K562 (cell line): Measurements from ENCODE around the gene SLC17A2. TPM values are rescaled to one million over a fixed set of nuclear protein-coding genes. Genes with fewer than 3 reads are reported as not detected.

ENCODE experiments used
- ADNP ChIP-seq: fragments of 200-800 bp; sonication (Bioruptor generic); IDR thresholded peaks from 2 replicates; pipeline ENCODE4 v1.6.1; 2016; ENCODE audit warnings: missing genetic modification characterization, missing compliant biosample characterization
- ARNT ChIP-seq, 2 experiments: fragments of 450-650 bp; IDR thresholded peaks; 2 replicates each; pipeline ENCODE4 v1.6.1; 2016; ENCODE audit warnings: mild to moderate bottlenecking in 1 of 2
- C11orf30 ChIP-seq: fragments of 450-650 bp; IDR thresholded peaks from 2 replicates; pipeline ENCODE4 v1.6.1; 2016; ENCODE audit warnings: low read depth, mild to moderate bottlenecking
- ETV1 ChIP-seq: fragments of 450-650 bp; conservative IDR thresholded peaks from 2 replicates; pipeline ENCODE4 v1.6.1; 2016; ENCODE audit warnings: missing genetic modification characterization, control low read depth, low read depth, missing compliant biosample characterization
- FOXJ2 ChIP-seq: fragments of 200-800 bp; sonication (Bioruptor generic); IDR thresholded peaks from 2 replicates; pipeline ENCODE4 v1.6.1; 2016; ENCODE audit warnings: missing genetic modification characterization, missing compliant biosample characterization
- HDAC3 ChIP-seq: fragments of 450-650 bp; IDR thresholded peaks from 2 replicates; pipeline ENCODE4 v1.6.1; 2018; ENCODE audit warnings: borderline replicate concordance, mild to moderate bottlenecking, moderate library complexity; ENCODE audit not compliant: partially characterized antibody
- JUN ChIP-seq, 2 experiments: sonication (generic) in 1 of 2; formaldehyde crosslinking in 1 of 2; IDR thresholded peaks; 2 replicates each; pipeline versions ENCODE4 v1.6.1 to v1.8.0; 2012 to 2022; ENCODE audit warnings: borderline replicate concordance in 2 of 2, mild to moderate bottlenecking in 2 of 2, improper control_type of control experiment in 1 of 2, low read depth in 1 of 2, low read length in 1 of 2, missing genetic modification reagents in 1 of 2
- JUND ChIP-seq, 2 experiments: IDR thresholded peaks; 2 replicates in 1 of 2; 3 replicates in 1 of 2; pipeline ENCODE4 v1.6.1; 2011; ENCODE audit warnings: borderline replicate concordance in 2 of 2, low read depth in 2 of 2, low read length in 2 of 2, improper control_type of control experiment in 1 of 2, missing biosample characterization in 1 of 2, missing genetic modification characterization in 1 of 2, missing genetic modification reagents in 1 of 2
- MAFG ChIP-seq: fragments of 450-650 bp; conservative IDR thresholded peaks from 2 replicates; pipeline ENCODE4 v1.6.1; 2016; ENCODE audit warnings: missing genetic modification characterization, missing compliant biosample characterization
- MTA3 ChIP-seq: fragments of 450-650 bp; formaldehyde crosslinking; IDR thresholded peaks from 2 replicates; pipeline ENCODE4 v1.6.1; 2017; ENCODE audit warnings: mild to moderate bottlenecking, borderline replicate concordance
- NR2C2 ChIP-seq, 2 experiments: fragments of 200-800 bp in 1 of 2; sonication (Bioruptor generic) in 1 of 2; sonication (generic) in 1 of 2; formaldehyde crosslinking in 1 of 2; IDR thresholded peaks; 2 replicates each; pipeline versions ENCODE4 v1.6.1 to v1.8.0; 2016 to 2022; ENCODE audit warnings: mild to moderate bottlenecking in 1 of 2, missing compliant biosample characterization in 1 of 2, missing genetic modification characterization in 1 of 2, missing genetic modification reagents in 1 of 2
- RB1 ChIP-seq: fragments of 450-650 bp; IDR thresholded peaks from 2 replicates; pipeline ENCODE4 v1.6.1; 2017; ENCODE audit warnings: low read depth, mild to moderate bottlenecking
- SAFB2 ChIP-seq: fragments of 200-400 bp; formaldehyde crosslinking; IDR thresholded peaks from 2 replicates; pipeline ENCODE4 v1.6.1; 2018; ENCODE audit warnings: borderline replicate concordance, low read length, low read depth, moderate library complexity; ENCODE audit not compliant: severe bottlenecking
- SMAD4 ChIP-seq: fragments of 250-450 bp; sonication (Bioruptor Pico); conservative IDR thresholded peaks from 2 replicates; pipeline ENCODE4 v1.8.0; 2021; ENCODE audit warnings: inconsistent platforms, mild to moderate bottlenecking, moderate library complexity
- SMARCE1 ChIP-seq: fragments of 450-650 bp; IDR thresholded peaks from 2 replicates; pipeline ENCODE4 v1.7.1; 2016; ENCODE audit warnings: mild to moderate bottlenecking
- TARDBP ChIP-seq: fragments of 450-650 bp; IDR thresholded peaks from 2 replicates; pipeline ENCODE4 v1.6.1; 2016
- TCF7 ChIP-seq: sonication (generic); IDR thresholded peaks from 2 replicates; pipeline ENCODE4 v1.6.1; 2016; ENCODE audit warnings: antibody characterized with exemption, borderline replicate concordance
- TEAD2 ChIP-seq: fragments of 450-650 bp; IDR thresholded peaks from 2 replicates; pipeline ENCODE4 v1.6.1; 2016; ENCODE audit warnings: missing genetic modification characterization, control low read depth, missing compliant biosample characterization
- polyA plus RNA-seq, 8 experiments: library from polyadenylated mRNA; depleted of rRNA in 4 of 8; stranded (reverse) in 5 of 8; unstranded in 3 of 8; fragments of >200 nt; fragmentation: Nextera tagmentation in 2 of 8; fragmentation: Illumina TruSeq in 1 of 8; extraction: Ambion mirVana in 2 of 8; extraction: Trizol in 1 of 8; gene quantifications; 2 replicates each; pipeline versions ENCODE4 v1.2.1 to v1.2.3, GENCODE V29; 2011 to 2014; ENCODE audit warnings: inconsistent platforms in 1 of 8, missing spikeins in 1 of 8
- total RNA-seq, 7 experiments: library from RNA; depleted of rRNA in 6 of 7; stranded (reverse); fragments of >200 nt in 6 of 7; fragmentation: Illumina TruSeq in 2 of 7; extraction: Trizol in 2 of 7; gene quantifications; 2 replicates each; pipeline versions ENCODE4 v1.2.1 to v1.2.3, GENCODE V29; 2011 to 2021; ENCODE audit warnings: low replicate concordance in 1 of 7
- TF ChIP-seq, protein P1 (sequence below): fragments of 200-800 bp; sonication (Bioruptor generic); IDR thresholded peaks from 2 replicates; pipeline ENCODE4 v1.6.1; 2017; ENCODE audit warnings: missing genetic modification characterization, missing compliant biosample characterization
- TF ChIP-seq, protein P2 (sequence below): fragments of 450-650 bp; conservative IDR thresholded peaks from 2 replicates; pipeline ENCODE4 v1.6.1; 2016; ENCODE audit warnings: missing genetic modification characterization, low read depth, mild to moderate bottlenecking, control low read depth, missing compliant biosample characterization
- TF ChIP-seq, protein P3 (sequence below): fragments of 450-650 bp; formaldehyde crosslinking; IDR thresholded peaks from 2 replicates; pipeline ENCODE4 v1.4.0; 2022; ENCODE audit warnings: mild to moderate bottlenecking, moderate library complexity
- TF ChIP-seq, protein P4 (sequence below): fragments of 450-650 bp; IDR thresholded peaks from one replicate; pipeline ENCODE4 v1.6.1; 2018; ENCODE audit warnings: mild to moderate bottlenecking, moderate library complexity; ENCODE audit not compliant: partially characterized antibody

Gene SLC17A2
- total and polyA plus RNA-seq, 9 of the 15 experiments (the other 6 are each of a cell fraction or from before 2014, with no cell fraction given) = not detected

DNA sequence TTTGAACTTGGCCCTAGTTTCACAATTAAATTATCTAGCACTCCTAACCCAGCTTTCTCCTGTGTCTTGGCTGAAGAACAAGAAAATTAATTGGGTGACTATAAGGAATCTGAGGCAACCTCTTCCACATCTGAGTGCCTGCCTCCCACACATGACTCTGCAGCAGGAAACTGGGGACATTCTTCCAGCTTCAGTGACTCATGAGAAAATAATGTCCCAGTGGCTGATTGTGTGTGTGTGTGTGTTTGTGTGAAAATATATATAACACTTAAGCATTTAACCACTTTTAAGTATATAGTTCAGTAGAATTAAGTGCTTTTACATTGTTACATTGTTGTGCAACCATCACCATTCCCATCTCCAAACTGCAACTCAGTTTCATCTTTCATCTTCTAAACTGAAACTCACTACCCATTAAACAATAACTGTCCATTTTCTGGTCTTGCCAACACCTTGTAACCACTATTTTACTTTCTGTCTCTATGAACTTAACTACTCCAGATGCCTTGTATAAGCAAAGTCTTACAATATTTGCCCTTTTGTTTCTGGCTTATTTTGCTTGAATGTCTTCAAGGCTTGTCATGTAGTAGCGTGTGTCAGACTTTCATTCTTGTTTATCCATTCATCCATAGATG, 40.8 kb upstream of the SLC17A2 start (continued):
- TF ChIP-seq, protein P1, sequence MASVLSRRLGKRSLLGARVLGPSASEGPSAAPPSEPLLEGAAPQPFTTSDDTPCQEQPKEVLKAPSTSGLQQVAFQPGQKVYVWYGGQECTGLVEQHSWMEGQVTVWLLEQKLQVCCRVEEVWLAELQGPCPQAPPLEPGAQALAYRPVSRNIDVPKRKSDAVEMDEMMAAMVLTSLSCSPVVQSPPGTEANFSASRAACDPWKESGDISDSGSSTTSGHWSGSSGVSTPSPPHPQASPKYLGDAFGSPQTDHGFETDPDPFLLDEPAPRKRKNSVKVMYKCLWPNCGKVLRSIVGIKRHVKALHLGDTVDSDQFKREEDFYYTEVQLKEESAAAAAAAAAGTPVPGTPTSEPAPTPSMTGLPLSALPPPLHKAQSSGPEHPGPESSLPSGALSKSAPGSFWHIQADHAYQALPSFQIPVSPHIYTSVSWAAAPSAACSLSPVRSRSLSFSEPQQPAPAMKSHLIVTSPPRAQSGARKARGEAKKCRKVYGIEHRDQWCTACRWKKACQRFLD (CRISPR knock-in tag) = 0 out of 2 replicates have a peak, but pooled peaks have one; percentile 37
- TF ChIP-seq SMARCE1 (peak; percentile 98), TARDBP (peak; percentile 36; the same call in 1 of the 2 replicates), SMAD4 (CRISPR knock-in tag) (peak; percentile 8; the same call in 1 of the 2 replicates), TEAD2 (tag) (peak; percentile 74), NR2C2 (CRISPR knock-in tag; IDR thresholded peaks at IDR 0.05) (no peak), NR2C2 (tag; IDR thresholded peaks at IDR 0.05) (peak; percentile 27; the same call in 1 of the 2 replicates), SAFB2 (no peak), C11orf30 (peak; percentile 95), MTA3 (peak; percentile 69; the same call in 1 of the 2 replicates), ARNT (IDR thresholded peaks at IDR 0.05) (0 out of 4 replicates have a peak, but pooled peaks of 1 of the 2 experiments have one; percentile 39), TCF7 (no peak), ADNP (tag) (no peak), FOXJ2 (tag) (peak; percentile 75; the same call in 1 of the 2 replicates), JUND (IDR thresholded peaks at IDR 0.05; ENCODE audit: borderline replicate concordance, low read depth, low read length) (peak; percentile 97), JUND (tag; IDR thresholded peaks at IDR 0.05; ENCODE audit: borderline replicate concordance, low read depth, low read length) (peak; percentile 97; the same call in 2 of the 3 replicates), RB1 (no peak), ETV1 (tag) (peak; percentile 81), JUN (IDR thresholded peaks at IDR 0.05; ENCODE audit: borderline replicate concordance, low read depth, low read length) (peak; percentile 92), JUN (CRISPR knock-in tag; IDR thresholded peaks at IDR 0.05; ENCODE audit: borderline replicate concordance) (no peak), HDAC3 (peak; percentile 78), MAFG (peak; percentile 94)
- TF ChIP-seq, protein P2, sequence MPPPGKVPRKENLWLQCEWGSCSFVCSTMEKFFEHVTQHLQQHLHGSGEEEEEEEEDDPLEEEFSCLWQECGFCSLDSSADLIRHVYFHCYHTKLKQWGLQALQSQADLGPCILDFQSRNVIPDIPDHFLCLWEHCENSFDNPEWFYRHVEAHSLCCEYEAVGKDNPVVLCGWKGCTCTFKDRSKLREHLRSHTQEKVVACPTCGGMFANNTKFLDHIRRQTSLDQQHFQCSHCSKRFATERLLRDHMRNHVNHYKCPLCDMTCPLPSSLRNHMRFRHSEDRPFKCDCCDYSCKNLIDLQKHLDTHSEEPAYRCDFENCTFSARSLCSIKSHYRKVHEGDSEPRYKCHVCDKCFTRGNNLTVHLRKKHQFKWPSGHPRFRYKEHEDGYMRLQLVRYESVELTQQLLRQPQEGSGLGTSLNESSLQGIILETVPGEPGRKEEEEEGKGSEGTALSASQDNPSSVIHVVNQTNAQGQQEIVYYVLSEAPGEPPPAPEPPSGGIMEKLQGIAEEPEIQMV (tag) = no peak
- TF ChIP-seq, protein P3, sequence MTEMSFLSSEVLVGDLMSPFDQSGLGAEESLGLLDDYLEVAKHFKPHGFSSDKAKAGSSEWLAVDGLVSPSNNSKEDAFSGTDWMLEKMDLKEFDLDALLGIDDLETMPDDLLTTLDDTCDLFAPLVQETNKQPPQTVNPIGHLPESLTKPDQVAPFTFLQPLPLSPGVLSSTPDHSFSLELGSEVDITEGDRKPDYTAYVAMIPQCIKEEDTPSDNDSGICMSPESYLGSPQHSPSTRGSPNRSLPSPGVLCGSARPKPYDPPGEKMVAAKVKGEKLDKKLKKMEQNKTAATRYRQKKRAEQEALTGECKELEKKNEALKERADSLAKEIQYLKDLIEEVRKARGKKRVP (CRISPR knock-in tag) = peak; percentile 80
- TF ChIP-seq, protein P4, sequence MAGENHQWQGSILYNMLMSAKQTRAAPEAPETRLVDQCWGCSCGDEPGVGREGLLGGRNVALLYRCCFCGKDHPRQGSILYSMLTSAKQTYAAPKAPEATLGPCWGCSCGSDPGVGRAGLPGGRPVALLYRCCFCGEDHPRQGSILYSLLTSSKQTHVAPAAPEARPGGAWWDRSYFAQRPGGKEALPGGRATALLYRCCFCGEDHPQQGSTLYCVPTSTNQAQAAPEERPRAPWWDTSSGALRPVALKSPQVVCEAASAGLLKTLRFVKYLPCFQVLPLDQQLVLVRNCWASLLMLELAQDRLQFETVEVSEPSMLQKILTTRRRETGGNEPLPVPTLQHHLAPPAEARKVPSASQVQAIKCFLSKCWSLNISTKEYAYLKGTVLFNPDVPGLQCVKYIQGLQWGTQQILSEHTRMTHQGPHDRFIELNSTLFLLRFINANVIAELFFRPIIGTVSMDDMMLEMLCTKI = no peak
